Measurements from ENCODE around the gene EPB41L3. TPM values are rescaled to one million over a fixed set of nuclear protein-coding genes. Genes with fewer than 3 reads are reported as not detected.

The EPB41L3 gene
- total and polyA plus RNA-seq, 10 of the 15 experiments (the other 5 are each of a cell fraction or from before 2014, with no cell fraction given): 0.11 to 0.69 (median 0.23) TPM; not detected in 6

DNA sequence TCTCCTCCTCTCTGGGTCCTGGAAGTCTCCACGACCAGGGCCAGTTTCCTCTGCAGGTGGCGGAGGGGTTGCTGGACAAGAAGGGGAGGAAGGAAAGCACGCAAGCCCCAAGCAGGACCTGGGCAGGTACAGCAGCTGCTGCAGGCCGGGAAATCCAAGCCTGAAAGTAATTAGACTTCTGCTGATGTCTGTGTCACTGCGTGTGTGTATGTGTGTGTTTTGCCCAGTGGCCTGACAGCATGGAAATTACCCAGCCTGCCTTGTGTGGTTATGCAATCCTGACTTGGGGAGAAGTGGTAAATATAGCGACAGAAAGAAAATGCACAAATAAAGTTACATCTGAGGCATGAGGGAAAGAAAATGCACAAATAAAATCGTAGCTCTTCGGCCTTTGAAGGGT is 126.5 kb downstream of the EPB41L3 start:
- ChIA-PET POLR2A (no interaction called here), SMC1A (ENCODE audit: uncharacterized antibody, unreplicated experiment) (no interaction called here)
- 18% methylated on average over 8 of the region's 8 CpGs for WGBS (ENCODE audit: insufficient coverage, insufficient replicate concordance, low lambda C conversion rate, missing lambda C conversion rate)

DNA sequence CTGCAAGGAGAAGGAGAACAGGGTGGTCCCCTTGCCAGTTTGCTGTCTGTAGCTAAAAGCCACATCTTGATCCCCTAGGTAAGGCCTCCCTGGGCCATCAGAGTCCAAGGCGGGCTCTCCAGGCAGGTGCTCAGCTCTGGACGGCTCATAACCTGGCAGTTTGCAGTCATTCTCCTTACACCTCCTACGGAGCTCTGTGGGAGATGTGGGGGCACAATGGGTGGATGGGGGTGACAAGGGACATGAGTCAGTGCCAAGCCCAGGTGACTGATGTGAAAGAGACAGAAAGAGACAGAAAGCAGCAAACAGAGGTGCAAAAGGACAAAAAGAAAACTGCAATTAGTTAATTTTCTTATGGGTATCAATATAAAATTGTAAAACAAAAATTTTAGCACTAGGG is 127.7 kb downstream of the EPB41L3 start:
- SMC1A ChIA-PET (ENCODE audit: uncharacterized antibody, unreplicated experiment): no interaction called here
- RAD21 ChIA-PET (ENCODE audit: unreplicated experiment): no interaction called here
- BruUV-seq (replicated peaks): no TSS peak
- ATAC-seq (no peak), FAIRE-seq (no peak), DNase-seq (ENCODE audit: low read depth, low spot score) (no peak)
- H3K4me2 ChIP-seq (ENCODE audit: control insufficient read depth, insufficient read depth): no peak overlapping the region
- POLR2A ChIA-PET: no interaction called here
- no peak overlapping the region for H2AFZ ChIP-seq (ENCODE audit: control insufficient read depth, low read depth, low read length)
- H4K20me1 ChIP-seq (ENCODE audit: control insufficient read depth, insufficient read depth): no peaks in the 10 kb centered on the region
- no peak overlapping the region for H3K9ac ChIP-seq (ENCODE audit: control insufficient read depth, insufficient read depth, low read length)
- H3K27me3 ChIP-seq (replicated peaks in 1 of 2; ENCODE audit: control insufficient read depth in 2 of 2, insufficient read depth in 2 of 2, low read length in 1 of 2): peaks cover 2% of the 10 kb centered on the region in 2 experiments; a peak in 1 of 4 replicates
- H3K4me3 ChIP-seq: no peak overlapping the region
- CTCF ChIA-PET: no interaction called here
- no peaks in the 10 kb centered on the region for H3K79me2 ChIP-seq (ENCODE audit: control insufficient read depth, insufficient read depth, low read length)
- H3K27ac ChIP-seq (ENCODE audit: control insufficient read depth, insufficient read depth): no peak overlapping the region
- in situ Hi-C loops (cut with MboI): no loop called here
- no peak for TF ChIP-seq NFYA (IDR thresholded peaks at IDR 0.05; ENCODE audit: borderline replicate concordance, low read depth, low read length)
- intact Hi-C loops (cut with micrococcal nuclease; ENCODE audit: unreplicated experiment): no loop called here
- H3K4me1 ChIP-seq (ENCODE audit: control insufficient read depth, insufficient read depth, low read length): no peaks in the 10 kb centered on the region
- no peaks in the 10 kb centered on the region for H3K36me3 ChIP-seq (ENCODE audit: control insufficient read depth in 2 of 2, insufficient read depth in 2 of 2, low read length in 1 of 2)
- WGBS (ENCODE audit: insufficient coverage, insufficient replicate concordance, low lambda C conversion rate, missing lambda C conversion rate): 4% methylated on average over 3 of the region's 3 CpGs
- no peaks in the 10 kb centered on the region for H3K9me3 ChIP-seq (replicated peaks; ENCODE audit: control insufficient read depth, insufficient read depth, low read length)

More for the DNA sequence above, 126.5 kb downstream of the EPB41L3 start:
- intact Hi-C loops (cut with micrococcal nuclease; ENCODE audit: unreplicated experiment) (no loop called here), in situ Hi-C loops (cut with MboI) (no loop called here)
- Histone ChIP-seq H3K4me2 (ENCODE audit: control insufficient read depth, insufficient read depth) (no peak overlapping the region), H3K4me1 (ENCODE audit: control insufficient read depth, insufficient read depth, low read length) (no peaks in the 10 kb centered on the region), H3K79me2 (ENCODE audit: control insufficient read depth, insufficient read depth, low read length) (no peaks in the 10 kb centered on the region), H3K9ac (ENCODE audit: control insufficient read depth, insufficient read depth, low read length) (no peak overlapping the region), H3K27ac (ENCODE audit: control insufficient read depth, insufficient read depth) (no peak overlapping the region), H3K9me3 (replicated peaks; ENCODE audit: control insufficient read depth, insufficient read depth, low read length) (no peaks in the 10 kb centered on the region), H3K27me3 (replicated peaks in 1 of 2; ENCODE audit: control insufficient read depth in 2 of 2, insufficient read depth in 2 of 2, low read length in 1 of 2) (peaks cover 2% of the 10 kb centered on the region in 2 experiments; a peak in 1 of 4 replicates), H4K20me1 (ENCODE audit: control insufficient read depth, insufficient read depth) (no peaks in the 10 kb centered on the region), H3K4me3 (no peak overlapping the region), H2AFZ (ENCODE audit: control insufficient read depth, low read depth, low read length) (no peak overlapping the region), H3K36me3 (ENCODE audit: control insufficient read depth in 2 of 2, insufficient read depth in 2 of 2, low read length in 1 of 2) (no peaks in the 10 kb centered on the region)
- ATAC-seq (no peak), DNase-seq (ENCODE audit: low read depth, low spot score) (no peak), FAIRE-seq (no peak)
- CTCF ChIA-PET: no interaction called here
- BruUV-seq (replicated peaks): no TSS peak
- TF ChIP-seq CREM (IDR thresholded peaks at IDR 0.05; ENCODE audit: low read depth): no peak
- no peak for TF ChIP-seq ZNF217 (IDR thresholded peaks at IDR 0.05)
- TF ChIP-seq NFYB (IDR thresholded peaks at IDR 0.05; ENCODE audit: insufficient read depth, low read depth, low read length): no peak
- no peak for TF ChIP-seq HCFC1 (IDR thresholded peaks at IDR 0.05; ENCODE audit: low read length)
- TF ChIP-seq WRNIP1 (IDR thresholded peaks at IDR 0.05; ENCODE audit: borderline replicate concordance, low read depth, low read length): no peak
- TF ChIP-seq MXI1 (IDR thresholded peaks at IDR 0.05; ENCODE audit: low read depth, low read length): no peak
- RAD21 ChIA-PET (ENCODE audit: unreplicated experiment): no interaction called here

Data from GM12878 (cell line).